Putamen (tissue), 1 donor: ENCODE results near the gene SLC7A1.
A peak's percentile ranks its signal among the peaks of the same experiment; 100 is the strongest.

Source experiments
- DNase-seq: peaks from one replicate; pipeline ENCODE4 v3.0.0-alpha.2; 2016; ENCODE audit warnings: low spot score

The SLC7A1 gene

GRCh38 chr13:29582171-29582570, 13.3 kb downstream of the SLC7A1 start:
- no peak for DNase-seq

- DNase-seq, result peak; percentile 57
Measured at GRCh38 chr13:29581666-29582065, 13.8 kb downstream of the SLC7A1 start.

- no peak for DNase-seq
Measured at GRCh38 chr13:29579094-29579493, 16.4 kb downstream of the SLC7A1 start.

- DNase-seq, result no peak
Measured at GRCh38 chr13:29578300-29579085, 17.0 kb downstream of the SLC7A1 start.

GRCh38 chr13:29577136-29578051, 18.1 kb downstream of the SLC7A1 start:
- no peak for DNase-seq

GRCh38 chr13:29576581-29576980, 18.9 kb downstream of the SLC7A1 start:
- no peak for DNase-seq

- DNase-seq, result no peak
Measured at GRCh38 chr13:29575098-29575497, 20.4 kb downstream of the SLC7A1 start.

GRCh38 chr13:29573190-29573589, 22.3 kb downstream of the SLC7A1 start:
- no peak for DNase-seq

- DNase-seq, result no peak
Measured at GRCh38 chr13:29572575-29572974, 22.9 kb downstream of the SLC7A1 start.

- DNase-seq, result no peak
Measured at GRCh38 chr13:29571876-29572570, 23.5 kb downstream of the SLC7A1 start.

GRCh38 chr13:29570051-29570654, 25.3 kb downstream of the SLC7A1 start:
- DNase-seq, result no peak

GRCh38 chr13:29569253-29570050, 26.0 kb downstream of the SLC7A1 start:
- no peak for DNase-seq

- DNase-seq, result no peak
Measured at GRCh38 chr13:29568731-29569130, 26.8 kb downstream of the SLC7A1 start.

GRCh38 chr13:29567411-29567810, 28.1 kb downstream of the SLC7A1 start:
- no peak for DNase-seq

GRCh38 chr13:29566206-29566605, 29.3 kb downstream of the SLC7A1 start:
- no peak for DNase-seq

GRCh38 chr13:29564818-29565217, 30.7 kb downstream of the SLC7A1 start:
- DNase-seq, result no peak

GRCh38 chr13:29564373-29564772, 31.1 kb downstream of the SLC7A1 start:
- DNase-seq, result no peak

GRCh38 chr13:29563941-29564340, 31.5 kb downstream of the SLC7A1 start:
- DNase-seq, result no peak

GRCh38 chr13:29562786-29563438, 32.6 kb downstream of the SLC7A1 start:
- no peak for DNase-seq

- no peak for DNase-seq
Measured at GRCh38 chr13:29561918-29562317, 33.6 kb downstream of the SLC7A1 start.

GRCh38 chr13:29556742-29557141, 38.7 kb downstream of the SLC7A1 start:
- no peak for DNase-seq
